GM23338 (cell line): ENCODE data around the gene DPH1. TPM values are rescaled to one million over a fixed set of nuclear protein-coding genes. Genes with fewer than 3 reads are reported as not detected.

ENCODE experiments used
- ATAC-seq: fragments of 200-7000 bp; cut with Tn5 transposase; 3 replicates; pipeline ENCODE4 v1.9.1; 2020
- DNase-seq: peaks from one replicate; pipeline ENCODE4 v3.0.0-alpha.2; 2015; ENCODE audit warnings: low spot score
- H2AFZ ChIP-seq: fragments of 200-600 bp; sonication (generic); 2 replicates; pipeline ENCODE4 v1.8.0; 2016; ENCODE audit warnings: antibody characterized with exemption, mild to moderate bottlenecking, moderate library complexity
- H3F3A ChIP-seq: fragments of 200-600 bp; sonication (generic); replicated peaks from 2 replicates; pipeline ENCODE4 v1.8.0; 2017; ENCODE audit warnings: antibody characterized with exemption, mixed run types, low read depth
- H3K27ac ChIP-seq: fragments of 200-600 bp; sonication (generic); 2 replicates; pipeline ENCODE4 v1.6.1; 2016; ENCODE audit warnings: low read depth
- H3K27me3 ChIP-seq: fragments of 200-600 bp; sonication (generic); 2 replicates; pipeline ENCODE4 v1.8.0; 2016; ENCODE audit warnings: mild to moderate bottlenecking, mixed run types, moderate library complexity; ENCODE audit not compliant: insufficient read depth
- H3K36me3 ChIP-seq: fragments of 200-600 bp; sonication (generic); 2 replicates; pipeline ENCODE4 v1.8.0; 2016; ENCODE audit warnings: mild to moderate bottlenecking; ENCODE audit not compliant: insufficient read depth
- H3K4me1 ChIP-seq: fragments of 200-600 bp; sonication (generic); 2 replicates; pipeline ENCODE4 v1.8.0; 2016; ENCODE audit warnings: mild to moderate bottlenecking, moderate library complexity; ENCODE audit not compliant: insufficient read depth
- H3K4me2 ChIP-seq: fragments of 200-600 bp; sonication (generic); 2 replicates; pipeline ENCODE4 v1.7.1; 2017; ENCODE audit warnings: mixed run types
- H3K4me3 ChIP-seq: fragments of 200-600 bp; sonication (generic); 2 replicates; pipeline ENCODE4 v1.6.1; 2016; ENCODE audit warnings: mixed run types
- H3K79me2 ChIP-seq: fragments of 200-600 bp; sonication (generic); replicated peaks from 2 replicates; pipeline ENCODE4 v1.8.0; 2017; ENCODE audit warnings: mild to moderate bottlenecking; ENCODE audit not compliant: insufficient read depth
- H3K9me2 ChIP-seq: fragments of 200-600 bp; sonication (generic); 2 replicates; pipeline ENCODE4 v1.8.0; 2017; ENCODE audit not compliant: insufficient read depth
- H4K20me1 ChIP-seq: fragments of 200-600 bp; sonication (generic); replicated peaks from 2 replicates; pipeline ENCODE4 v1.8.0; 2017; ENCODE audit warnings: mild to moderate bottlenecking; ENCODE audit not compliant: insufficient read depth
- H3K27ac Mint-ChIP-seq: 2 replicates; pipeline ENCODE4 v1.8.0; 2020; ENCODE audit warnings: inconsistent platforms, mild to moderate bottlenecking, moderate library complexity, mixed read lengths
- H3K27me3 Mint-ChIP-seq: 3 replicates; pipeline ENCODE4 v1.8.0; 2022; ENCODE audit warnings: low read depth, mild to moderate bottlenecking, moderate library complexity, mixed read lengths, inconsistent platforms; ENCODE audit not compliant: insufficient read depth, poor library complexity
- H3K36me3 Mint-ChIP-seq: 3 replicates; pipeline ENCODE4 v1.8.0; 2021; ENCODE audit warnings: low read depth, mild to moderate bottlenecking, inconsistent platforms, moderate library complexity, mixed read lengths
- H3K4me1 Mint-ChIP-seq: 3 replicates; pipeline ENCODE4 v1.8.0; 2020; ENCODE audit warnings: mild to moderate bottlenecking, inconsistent platforms, mixed read lengths
- H3K4me3 Mint-ChIP-seq: 3 replicates; pipeline ENCODE4 v1.8.0; 2021; ENCODE audit warnings: moderate library complexity, mild to moderate bottlenecking, inconsistent platforms, mixed read lengths
- H3K9me3 Mint-ChIP-seq: 3 replicates; pipeline ENCODE4 v1.8.0; 2020; ENCODE audit warnings: moderate library complexity, mild to moderate bottlenecking, inconsistent platforms, mixed read lengths
- CTCF ChIP-seq, 2 experiments: fragments of 200-600 bp in 1 of 2; sonication (generic) in 1 of 2; conservative IDR thresholded peaks; 2 replicates each; pipeline versions ENCODE4 v1.5.1 to v1.6.1; 2016 to 2017; ENCODE audit warnings: antibody characterized with exemption in 2 of 2, low read depth in 2 of 2, mild to moderate bottlenecking in 2 of 2, moderate library complexity in 1 of 2
- EZH2 ChIP-seq: fragments of 200-600 bp; sonication (generic); IDR thresholded peaks from one replicate; pipeline ENCODE4 v1.8.0; 2017; ENCODE audit warnings: antibody characterized with exemption, mild to moderate bottlenecking, low read depth; ENCODE audit not compliant: unreplicated experiment
- JUNB ChIP-seq: IDR thresholded peaks from one replicate; pipeline ENCODE4 v1.6.1; 2016; ENCODE audit warnings: antibody characterized with exemption; ENCODE audit not compliant: unreplicated experiment
- ZNF462 ChIP-seq: fragments of 250-450 bp; sonication (Bioruptor Pico); IDR thresholded peaks from 2 replicates; pipeline ENCODE4 v1.5.0; 2020; ENCODE audit warnings: mild to moderate bottlenecking, moderate library complexity
- polyA plus RNA-seq: library from polyadenylated mRNA; unstranded; fragments of >200 nt; fragmentation: Nextera tagmentation; extraction: Ambion mirVana; gene quantifications from 2 replicates; pipeline ENCODE4 v1.2.1, GENCODE V29; 2016
- total RNA-seq: library from RNA; depleted of rRNA; stranded (reverse); fragments of >200 nt; shearing (Covaris generic); gene quantifications from 2 replicates; pipeline ENCODE4 v1.2.3, GENCODE V29; 2014

Gene DPH1
- total and polyA plus RNA-seq, 2 experiments from 2014 or later: 11.8 to 28.2 TPM

- Mint-ChIP-seq H3K27ac (no peak overlapping the region), H3K9me3 (no peaks in the 10 kb centered on the region), H3K4me3 (no peak overlapping the region; the same call in 2 of the 3 replicates), H3K27me3 (peaks cover 17% of the 10 kb centered on the region), H3K4me1 (peaks cover under 1% of the 10 kb centered on the region; the same call in 2 of the 3 replicates), H3K36me3 (no peaks in the 10 kb centered on the region; the same call in 1 of the 3 replicates)
- no peaks in the 10 kb centered on the region for H3K79me2 ChIP-seq
- H3K36me3 ChIP-seq: no peaks in the 10 kb centered on the region
- H3K4me1 ChIP-seq: peaks cover 3% of the 10 kb centered on the region; the same call in 1 of the 2 replicates
- H3K4me3 ChIP-seq: no peak overlapping the region
- no peaks in the 10 kb centered on the region for H3K9me2 ChIP-seq
- H3K4me2 ChIP-seq: no peak overlapping the region
- no peak overlapping the region for H3K27ac ChIP-seq
- ATAC-seq: no peak
- H3K27me3 ChIP-seq: no peaks in the 10 kb centered on the region
- peaks cover under 1% of the 10 kb centered on the region; the same call in 1 of the 2 replicates for H3F3A ChIP-seq
- TF ChIP-seq ZNF462 (CRISPR knock-in tag): no peak
- no peak for TF ChIP-seq EZH2
- no peak for TF ChIP-seq JUNB
- no peak for TF ChIP-seq CTCF (conservative IDR thresholded peaks at IDR 0.05; ENCODE audit: low read depth in 2 of 2)
- no peak overlapping the region for H2AFZ ChIP-seq
- peaks cover 3% of the 10 kb centered on the region for H4K20me1 ChIP-seq
- no peak for DNase-seq
Observed at GRCh38 chr17:2037155-2037554, 7.2 kb downstream of the DPH1 start.
